CD4-positive, alpha-beta T cell (primary cell): ENCODE data around the gene TSPAN18. TPM values are rescaled to one million over a fixed set of nuclear protein-coding genes. Genes with fewer than 3 reads are reported as not detected.

ENCODE experiments used
- ATAC-seq: fragments of 200-7000 bp; cut with Tn5 transposase; one replicate; pipeline ENCODE4 v1.10.0; 2022; ENCODE audit warnings: mild to moderate bottlenecking; ENCODE audit not compliant: poor library complexity
- CTCF ChIA-PET: fragments of 350-600 bp; sonication (Branson Sonifier 250); formaldehyde crosslinking; loops from one replicate; lab custom pipeline; 2021; ENCODE audit warnings: antibody characterized with exemption, inconsistent platforms; lab: Charles Lee
- POLR2A ChIA-PET: fragments of 350-600 bp; sonication (Branson Sonifier 250); formaldehyde crosslinking; loops from one replicate; lab custom pipeline; 2021; ENCODE audit warnings: antibody characterized with exemption, inconsistent platforms; lab: Charles Lee
- DNase-seq, 14 experiments: peaks; one replicate each; pipeline ENCODE4 v3.0.0-alpha.2; 2013 to 2020; ENCODE audit warnings: mixed read lengths in 2 of 14
- H3K27ac ChIP-seq, 2 donors: one replicate each; pipeline versions ENCODE4 v1.5.1 to v1.7.0; 2013; ENCODE audit warnings: low read length in 2 of 2, low read depth in 1 of 2, mild to moderate bottlenecking in 1 of 2
- H3K27me3 ChIP-seq, 2 experiments: 1 replicate in 1 of 2; 2 replicates in 1 of 2; pipeline versions ENCODE4 v1.6.1 to v1.7.0; 2013; ENCODE audit warnings: low read length in 2 of 2, control low read depth in 1 of 2, mild to moderate bottlenecking in 1 of 2, moderate library complexity in 1 of 2; ENCODE audit not compliant: insufficient read depth in 2 of 2, control insufficient read depth in 1 of 2
- H3K36me3 ChIP-seq: one replicate; pipeline ENCODE4 v1.6.1; 2013; ENCODE audit warnings: low read length, control low read depth; ENCODE audit not compliant: insufficient read depth
- H3K4me1 ChIP-seq: one replicate; pipeline ENCODE4 v1.6.1; 2013; ENCODE audit warnings: low read length, control low read depth; ENCODE audit not compliant: insufficient read depth
- H3K4me3 ChIP-seq: one replicate; pipeline ENCODE4 v1.5.1; 2013; ENCODE audit warnings: mild to moderate bottlenecking, low read length, moderate library complexity
- H3K9me3 ChIP-seq, 2 experiments: 1 replicate in 1 of 2; 2 replicates in 1 of 2; pipeline versions ENCODE4 v1.6.1 to v1.7.0; 2013; ENCODE audit warnings: low read length in 2 of 2, mild to moderate bottlenecking in 2 of 2, control low read depth in 1 of 2, moderate library complexity in 1 of 2; ENCODE audit not compliant: control insufficient read depth in 1 of 2, insufficient read depth in 1 of 2
- H3K27ac Mint-ChIP-seq: one replicate; pipeline ENCODE4 v1.8.0; 2020; ENCODE audit warnings: mixed read lengths
- H3K27me3 Mint-ChIP-seq: one replicate; pipeline ENCODE4 v1.8.0; 2021; ENCODE audit warnings: mixed read lengths
- H3K36me3 Mint-ChIP-seq: one replicate; pipeline ENCODE4 v1.8.0; 2021; ENCODE audit warnings: low read depth, mixed read lengths
- H3K4me1 Mint-ChIP-seq: one replicate; pipeline ENCODE4 v1.8.0; 2021; ENCODE audit warnings: low read depth, mixed read lengths
- H3K4me3 Mint-ChIP-seq: one replicate; pipeline ENCODE4 v1.8.0; 2020; ENCODE audit warnings: mild to moderate bottlenecking, mixed read lengths
- H3K9me3 Mint-ChIP-seq: one replicate; pipeline ENCODE4 v1.8.0; 2020; ENCODE audit warnings: mixed read lengths
- intact Hi-C, 2 experiments: fragments of 100-400 bp; cut with DNase I in 1 of 2; cut with micrococcal nuclease in 1 of 2; formaldehyde crosslinking; loops; one replicate each; pipeline versions ENCODE4 v1.15.1 to v1.9.0; 2023 to 2025; cut with DNase I, micrococcal nuclease
- total RNA-seq, 174 experiments: library from RNA in 2 of 174; stranded (reverse) in 2 of 174; gene quantifications; one replicate each; pipeline ENCODE4 v1.2.3 and lab custom pipeline; 2021 to 2026
- TF ChIP-seq, protein P1 (sequence below): fragments of 200-600 bp; IDR thresholded peaks from one replicate; pipeline ENCODE4 v1.8.0; 2022; ENCODE audit warnings: antibody characterized with exemption, mild to moderate bottlenecking

TSPAN18 gene
- total RNA-seq, 2 experiments from 2014 or later = 23.0 to 25.3 TPM

DNA sequence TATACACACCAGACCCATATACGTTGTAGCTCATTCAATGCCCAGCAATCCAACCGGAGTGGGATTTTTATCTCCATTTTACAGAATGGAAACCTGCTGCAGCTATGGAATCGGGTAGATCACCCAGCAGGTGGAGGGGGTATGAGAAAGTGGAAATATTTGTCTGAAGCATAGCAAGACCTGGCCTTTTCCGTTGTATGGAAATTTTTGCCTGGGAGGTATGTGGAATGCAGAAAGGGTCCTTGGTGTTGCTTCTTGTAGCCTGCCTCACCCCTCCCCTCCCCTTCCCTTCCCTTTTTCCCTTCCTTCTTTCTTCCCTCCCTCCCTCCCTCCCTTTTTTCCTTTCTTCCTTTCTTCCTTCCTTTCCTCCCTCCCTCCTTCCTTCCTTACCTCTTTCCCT, 15.2 kb downstream of the TSPAN18 start:
- Histone ChIP-seq H3K27me3 (no peaks in the 10 kb centered on the region), H3K4me1 (peaks cover 55% of the 10 kb centered on the region), H3K36me3 (peaks cover 12% of the 10 kb centered on the region), H3K9me3 (no peaks in the 10 kb centered on the region), H3K4me3 (no peak overlapping the region), H3K27ac (no peak overlapping the region)
- CTCF ChIA-PET = no interaction called here
- Mint-ChIP-seq H3K4me3 (no peak overlapping the region), H3K27me3 (no peaks in the 10 kb centered on the region), H3K36me3 (no peaks in the 10 kb centered on the region), H3K27ac (no peak overlapping the region), H3K4me1 (peaks cover 27% of the 10 kb centered on the region), H3K9me3 (no peaks in the 10 kb centered on the region)
- TF ChIP-seq, protein P1, sequence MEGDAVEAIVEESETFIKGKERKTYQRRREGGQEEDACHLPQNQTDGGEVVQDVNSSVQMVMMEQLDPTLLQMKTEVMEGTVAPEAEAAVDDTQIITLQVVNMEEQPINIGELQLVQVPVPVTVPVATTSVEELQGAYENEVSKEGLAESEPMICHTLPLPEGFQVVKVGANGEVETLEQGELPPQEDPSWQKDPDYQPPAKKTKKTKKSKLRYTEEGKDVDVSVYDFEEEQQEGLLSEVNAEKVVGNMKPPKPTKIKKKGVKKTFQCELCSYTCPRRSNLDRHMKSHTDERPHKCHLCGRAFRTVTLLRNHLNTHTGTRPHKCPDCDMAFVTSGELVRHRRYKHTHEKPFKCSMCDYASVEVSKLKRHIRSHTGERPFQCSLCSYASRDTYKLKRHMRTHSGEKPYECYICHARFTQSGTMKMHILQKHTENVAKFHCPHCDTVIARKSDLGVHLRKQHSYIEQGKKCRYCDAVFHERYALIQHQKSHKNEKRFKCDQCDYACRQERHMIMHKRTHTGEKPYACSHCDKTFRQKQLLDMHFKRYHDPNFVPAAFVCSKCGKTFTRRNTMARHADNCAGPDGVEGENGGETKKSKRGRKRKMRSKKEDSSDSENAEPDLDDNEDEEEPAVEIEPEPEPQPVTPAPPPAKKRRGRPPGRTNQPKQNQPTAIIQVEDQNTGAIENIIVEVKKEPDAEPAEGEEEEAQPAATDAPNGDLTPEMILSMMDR = no peak
- no peak for DNase-seq
- POLR2A ChIA-PET = no interaction called here
- intact Hi-C loops = no loop called here
- no peak for ATAC-seq

DNA sequence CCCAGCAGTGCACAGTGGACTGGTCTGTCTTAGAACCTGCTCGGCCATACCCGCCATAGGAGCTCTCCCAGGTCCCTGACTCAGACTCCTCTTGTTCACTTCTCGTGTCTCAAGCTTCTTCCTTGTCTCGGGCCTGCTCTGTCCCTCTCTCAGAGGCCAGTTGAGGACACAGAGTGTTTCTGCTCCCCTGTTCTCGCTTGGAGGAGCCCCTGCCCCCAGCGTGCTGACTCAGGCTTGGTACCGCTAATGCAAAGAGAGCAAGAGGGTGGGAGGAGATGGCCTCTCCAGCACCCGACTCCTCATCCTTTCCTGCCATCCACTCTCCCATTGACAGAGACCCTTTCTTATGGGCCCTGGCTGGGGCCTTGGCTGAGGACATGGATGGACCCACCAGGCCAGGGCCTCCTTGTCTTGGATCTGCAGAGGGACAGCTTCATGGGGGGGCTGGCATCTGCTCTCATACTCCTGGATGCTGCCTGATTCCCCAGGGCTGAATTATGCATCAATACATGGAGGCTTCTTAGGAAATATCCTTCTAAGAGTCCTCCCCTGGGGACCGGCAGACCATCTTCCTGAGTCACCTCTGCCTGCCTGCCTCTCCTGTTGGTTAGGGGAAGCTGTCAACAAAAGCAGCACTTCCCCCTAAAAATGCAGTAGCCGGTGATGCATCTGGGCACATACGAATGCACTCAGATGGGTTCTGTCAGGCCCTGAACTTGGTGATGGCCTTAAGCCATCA, 15.9 kb downstream of the TSPAN18 start:
- ChIA-PET POLR2A (no interaction called here), CTCF (no interaction called here)
- Mint-ChIP-seq H3K9me3 (no peaks in the 10 kb centered on the region), H3K4me3 (no peak overlapping the region), H3K36me3 (no peaks in the 10 kb centered on the region), H3K27me3 (no peaks in the 10 kb centered on the region), H3K4me1 (peaks cover 33% of the 10 kb centered on the region), H3K27ac (no peak overlapping the region)
- H3K27me3 ChIP-seq = no peaks in the 10 kb centered on the region
- H3K4me1 ChIP-seq = peaks cover 56% of the 10 kb centered on the region
- ATAC-seq (no peak), DNase-seq (no peak)
- no peak overlapping the region for H3K27ac ChIP-seq
- TF ChIP-seq, protein P1 = no peak
- no peak overlapping the region for H3K4me3 ChIP-seq
- peaks cover 6% of the 10 kb centered on the region for H3K36me3 ChIP-seq
- H3K9me3 ChIP-seq = no peaks in the 10 kb centered on the region
- intact Hi-C loops = no loop called here

DNA sequence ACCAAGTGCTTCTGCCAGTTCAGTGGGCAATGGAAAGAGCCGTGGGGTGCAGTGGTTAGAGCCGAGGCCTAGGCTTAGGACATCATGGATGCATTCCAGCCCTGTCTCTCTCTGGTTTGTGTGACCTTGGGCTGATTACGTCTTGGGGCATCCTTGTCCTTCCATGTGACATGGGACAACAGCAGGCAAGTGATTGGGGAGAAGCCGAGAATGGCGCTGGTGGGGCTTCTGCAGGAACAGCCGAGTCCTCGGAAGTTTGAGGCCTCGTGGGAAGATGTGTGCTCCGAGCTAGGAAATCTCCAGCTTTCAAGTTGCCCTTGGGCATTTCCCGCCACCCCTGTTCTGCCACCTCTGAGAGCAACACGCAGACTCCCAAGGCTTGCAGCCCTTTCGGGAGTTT, 16.6 kb downstream of the TSPAN18 start:
- Mint-ChIP-seq H3K27ac (no peak overlapping the region), H3K36me3 (no peaks in the 10 kb centered on the region), H3K27me3 (no peaks in the 10 kb centered on the region), H3K4me1 (peaks cover 35% of the 10 kb centered on the region), H3K4me3 (no peak overlapping the region), H3K9me3 (no peaks in the 10 kb centered on the region)
- Histone ChIP-seq H3K27me3 (no peaks in the 10 kb centered on the region), H3K27ac (no peak overlapping the region), H3K4me3 (no peak overlapping the region), H3K4me1 (peaks cover 61% of the 10 kb centered on the region), H3K9me3 (no peaks in the 10 kb centered on the region), H3K36me3 (no peaks in the 10 kb centered on the region)
- TF ChIP-seq, protein P1 = no peak
- DNase-seq = no peak
- no peak for ATAC-seq
- intact Hi-C loops = no loop called here
- ChIA-PET CTCF (no interaction called here), POLR2A (no interaction called here)
